Neural cell (in vitro differentiated cells): Measurements from ENCODE around the gene BTBD9. TPM values are rescaled to one million over a fixed set of nuclear protein-coding genes. Genes with fewer than 3 reads are reported as not detected.

ENCODE experiments used
- H2AFZ ChIP-seq: fragments of 200-600, 300-800 bp; sonication (generic), shearing (Covaris generic); 2 replicates; pipeline ENCODE4 v1.6.0; 2014; ENCODE audit warnings: low read depth, mild to moderate bottlenecking, antibody characterized with exemption, low read length, moderate library complexity
- H3F3A ChIP-seq: fragments of 200-600 bp; shearing (Covaris generic); 2 replicates; pipeline ENCODE4 v1.6.1; 2016; ENCODE audit warnings: mild to moderate bottlenecking, moderate library complexity, mixed read lengths, antibody characterized with exemption, low read length; ENCODE audit not compliant: insufficient read depth, poor library complexity, severe bottlenecking
- H3K27ac ChIP-seq: fragments of 200-600, 300-800 bp; sonication (generic), shearing (Covaris generic); 2 replicates; pipeline ENCODE4 v1.5.1; 2014; ENCODE audit warnings: mild to moderate bottlenecking, low read length, moderate library complexity
- H3K27me3 ChIP-seq: fragments of 300-800, 200-600 bp; sonication (generic), shearing (Covaris generic); 2 replicates; pipeline ENCODE4 v1.6.0; 2014; ENCODE audit warnings: mild to moderate bottlenecking, low read depth, low read length, moderate library complexity; ENCODE audit not compliant: insufficient read depth
- H3K36me3 ChIP-seq: fragments of 300-800, 200-600 bp; sonication (generic), shearing (Covaris generic); 2 replicates; pipeline ENCODE4 v1.5.1; 2014; ENCODE audit warnings: mild to moderate bottlenecking, antibody characterized with exemption, low read length, moderate library complexity; ENCODE audit not compliant: insufficient read depth
- H3K4me2 ChIP-seq: fragments of 300-800, 200-600 bp; sonication (generic), shearing (Covaris generic); 2 replicates; pipeline ENCODE4 v1.6.0; 2014; ENCODE audit warnings: mild to moderate bottlenecking, low read length
- H3K4me3 ChIP-seq: fragments of 300-800, 200-600 bp; sonication (generic), shearing (Covaris generic); 2 replicates; pipeline ENCODE4 v1.5.1; 2014; ENCODE audit warnings: mild to moderate bottlenecking, low read length, moderate library complexity
- H3K79me2 ChIP-seq: fragments of 200-600 bp; shearing (Covaris generic); replicated peaks from 2 replicates; pipeline ENCODE4 v1.6.0; 2014; ENCODE audit warnings: mild to moderate bottlenecking, low read length, moderate library complexity; ENCODE audit not compliant: insufficient read depth
- H3K9ac ChIP-seq: fragments of 300-800, 200-600 bp; sonication (generic), shearing (Covaris generic); 2 replicates; pipeline ENCODE4 v1.6.1; 2016; ENCODE audit warnings: mild to moderate bottlenecking, low read length, mixed read lengths
- H3K9me2 ChIP-seq: fragments of 200-600 bp; shearing (Covaris generic); 2 replicates; pipeline ENCODE4 v1.6.1; 2016; ENCODE audit warnings: mild to moderate bottlenecking, low read length, mixed read lengths; ENCODE audit not compliant: insufficient read depth
- H3K9me3 ChIP-seq: fragments of 200-600, 300-800 bp; sonication (generic), shearing (Covaris generic); 2 replicates; pipeline ENCODE4 v1.6.1; 2016; ENCODE audit warnings: mild to moderate bottlenecking, mixed run types, low read length, moderate library complexity, mixed read lengths
- H4K20me1 ChIP-seq: fragments of 200-600 bp; shearing (Covaris generic); 2 replicates; pipeline ENCODE4 v1.6.1; 2016; ENCODE audit warnings: mild to moderate bottlenecking, mixed run types; ENCODE audit not compliant: insufficient read depth
- CTCF ChIP-seq: fragments of 450-650 bp; IDR thresholded peaks from 2 replicates; pipeline ENCODE4 v1.5.1; 2014; ENCODE audit warnings: antibody characterized with exemption, mild to moderate bottlenecking, moderate library complexity; ENCODE audit not compliant: poor library complexity, severe bottlenecking
- EP300 ChIP-seq: fragments of 450-650 bp; conservative IDR thresholded peaks from 2 replicates; pipeline ENCODE4 v1.6.1; 2014; ENCODE audit warnings: antibody characterized with exemption, mild to moderate bottlenecking, moderate library complexity; ENCODE audit not compliant: poor library complexity, severe bottlenecking
- EZH2 ChIP-seq: fragments of 200-600, 300-800 bp; shearing (Covaris generic), sonication (generic); IDR thresholded peaks from 2 replicates; pipeline ENCODE4 v1.6.1; 2014; ENCODE audit warnings: antibody characterized with exemption, low read length, borderline replicate concordance, mild to moderate bottlenecking; ENCODE audit not compliant: insufficient read depth, poor library complexity, severe bottlenecking
- MXI1 ChIP-seq: fragments of 450-650 bp; conservative IDR thresholded peaks from 2 replicates; pipeline ENCODE4 v1.6.1; 2014; ENCODE audit warnings: antibody characterized with exemption, mild to moderate bottlenecking; ENCODE audit not compliant: poor library complexity, severe bottlenecking
- POLR2AphosphoS5 ChIP-seq: IDR thresholded peaks from 2 replicates; pipeline ENCODE4 v1.6.1; 2012
- RAD21 ChIP-seq: fragments of 450-650 bp; conservative IDR thresholded peaks from 2 replicates; pipeline ENCODE4 v1.6.1; 2014; ENCODE audit warnings: antibody characterized with exemption, mild to moderate bottlenecking, moderate library complexity
- REST ChIP-seq: IDR thresholded peaks from 2 replicates; pipeline ENCODE4 v1.6.1; 2012; ENCODE audit warnings: borderline replicate concordance
- SMC3 ChIP-seq: fragments of 450-650 bp; conservative IDR thresholded peaks from 2 replicates; pipeline ENCODE4 v1.6.1; 2014; ENCODE audit warnings: antibody characterized with exemption, mild to moderate bottlenecking, moderate library complexity; ENCODE audit not compliant: poor library complexity
- TAF1 ChIP-seq: IDR thresholded peaks from 2 replicates; pipeline ENCODE4 v1.6.1; 2012; ENCODE audit warnings: low read depth
- polyA plus RNA-seq: library from polyadenylated mRNA; depleted of rRNA; stranded (reverse); fragments of >200 nt; gene quantifications from 2 replicates; pipeline ENCODE4 v1.2.3, GENCODE V29; 2014

Gene BTBD9
- polyA plus RNA-seq, 1 donor from 2014 or later: 6.2 TPM

GRCh38 chr6:38326837-38327236, 312.9 kb downstream of the BTBD9 start:
- no peak for TF ChIP-seq EZH2
- no peak for TF ChIP-seq EP300
- no peak for TF ChIP-seq SMC3
- no peak for TF ChIP-seq CTCF
- TF ChIP-seq TAF1: no peak
- TF ChIP-seq REST: no peak
- no peak for TF ChIP-seq MXI1
- TF ChIP-seq POLR2AphosphoS5: no peak
- TF ChIP-seq RAD21: no peak

GRCh38 chr6:38323216-38323615, 316.5 kb downstream of the BTBD9 start:
- Histone ChIP-seq H3K4me2 (no peak overlapping the region), H3K27ac (no peak overlapping the region), H2AFZ (no peak overlapping the region), H3F3A (no peaks in the 10 kb centered on the region), H3K36me3 (no peaks in the 10 kb centered on the region), H3K9ac (no peak overlapping the region), H3K9me3 (no peaks in the 10 kb centered on the region), H3K79me2 (no peaks in the 10 kb centered on the region), H3K4me3 (no peak overlapping the region), H4K20me1 (no peaks in the 10 kb centered on the region), H3K27me3 (no peaks in the 10 kb centered on the region), H3K9me2 (no peaks in the 10 kb centered on the region)
- TF ChIP-seq CTCF: no peak
- TF ChIP-seq POLR2AphosphoS5: no peak
- no peak for TF ChIP-seq EP300
- TF ChIP-seq REST: no peak
- TF ChIP-seq MXI1: no peak
- TF ChIP-seq SMC3: no peak
- TF ChIP-seq TAF1: no peak
- TF ChIP-seq EZH2: no peak
- no peak for TF ChIP-seq RAD21

More at GRCh38 chr6:38326837-38327236, 312.9 kb downstream of the BTBD9 start:
- Histone ChIP-seq H3K79me2 (no peaks in the 10 kb centered on the region), H3F3A (no peaks in the 10 kb centered on the region), H3K9me3 (no peaks in the 10 kb centered on the region), H3K4me3 (no peak overlapping the region), H3K4me2 (no peak overlapping the region), H2AFZ (no peak overlapping the region), H4K20me1 (no peaks in the 10 kb centered on the region), H3K9ac (no peak overlapping the region), H3K9me2 (no peaks in the 10 kb centered on the region), H3K27me3 (no peaks in the 10 kb centered on the region), H3K36me3 (no peaks in the 10 kb centered on the region), H3K27ac (no peak overlapping the region)
